Hepatocyte (in vitro differentiated cells): Measurements from ENCODE around the gene HSD17B8. TPM values are rescaled to one million over a fixed set of nuclear protein-coding genes. Genes with fewer than 3 reads are reported as not detected.
A peak's percentile ranks its signal among the peaks of the same experiment; 100 is the strongest.

Experiments
- DNase-seq: peaks from one replicate; pipeline ENCODE4 v3.0.0-alpha.2; 2016; ENCODE audit warnings: low spot score
- H2AFZ ChIP-seq: fragments of 200-600 bp; sonication (generic); 2 replicates; pipeline ENCODE4 v1.6.0; 2016; ENCODE audit warnings: antibody characterized with exemption, mild to moderate bottlenecking
- H3K27ac ChIP-seq: fragments of 200-600 bp; sonication (generic); 2 replicates; pipeline ENCODE4 v1.5.1; 2016; ENCODE audit warnings: mild to moderate bottlenecking
- H3K27me3 ChIP-seq: fragments of 200-600 bp; sonication (generic); 2 replicates; pipeline ENCODE4 v1.6.1; 2016
- H3K36me3 ChIP-seq: fragments of 200-600 bp; sonication (generic); replicated peaks from 2 replicates; pipeline ENCODE4 v1.5.1; 2016; ENCODE audit warnings: low read depth; ENCODE audit not compliant: insufficient read depth
- H3K4me1 ChIP-seq: fragments of 200-600 bp; sonication (generic); 2 replicates; pipeline ENCODE4 v1.5.1; 2016; ENCODE audit warnings: mild to moderate bottlenecking, moderate library complexity; ENCODE audit not compliant: insufficient read depth
- H3K4me2 ChIP-seq: fragments of 200-600 bp; sonication (generic); 2 replicates; pipeline ENCODE4 v1.6.0; 2016
- H3K4me3 ChIP-seq: fragments of 200-600 bp; sonication (generic); 2 replicates; pipeline ENCODE4 v1.5.1; 2016; ENCODE audit warnings: mild to moderate bottlenecking
- H3K79me2 ChIP-seq: fragments of 200-600 bp; sonication (generic); 2 replicates; pipeline ENCODE4 v1.6.0; 2017; ENCODE audit warnings: mild to moderate bottlenecking
- H3K9me2 ChIP-seq: fragments of 200-600 bp; sonication (generic); replicated peaks from 2 replicates; pipeline ENCODE4 v1.6.0; 2017; ENCODE audit warnings: mild to moderate bottlenecking; ENCODE audit not compliant: insufficient read depth
- H3K9me3 ChIP-seq: fragments of 200-600 bp; sonication (generic); 2 replicates; pipeline ENCODE4 v1.5.1; 2016; ENCODE audit warnings: low read depth, mild to moderate bottlenecking
- H4K20me1 ChIP-seq: fragments of 200-600 bp; sonication (generic); 2 replicates; pipeline ENCODE4 v1.6.0; 2016; ENCODE audit warnings: mild to moderate bottlenecking; ENCODE audit not compliant: insufficient read depth, poor library complexity, severe bottlenecking
- CTCF ChIP-seq: fragments of 200-600 bp; sonication (generic); IDR thresholded peaks from 2 replicates; pipeline ENCODE4 v1.5.1; 2016; ENCODE audit warnings: antibody characterized with exemption, mild to moderate bottlenecking; ENCODE audit not compliant: poor library complexity
- EZH2 ChIP-seq: fragments of 200-600 bp; sonication (generic); IDR thresholded peaks from 2 replicates; pipeline ENCODE4 v1.6.1; 2016; ENCODE audit warnings: antibody characterized with exemption, mild to moderate bottlenecking, borderline replicate concordance
- EZH2phosphoT487 ChIP-seq: fragments of 200-600 bp; sonication (generic); IDR thresholded peaks from one replicate; pipeline ENCODE4 v1.6.1; 2018; ENCODE audit warnings: antibody characterized with exemption, mild to moderate bottlenecking, low read depth, moderate library complexity; ENCODE audit not compliant: unreplicated experiment, severe bottlenecking
- WGBS: methylation state at CpG from one replicate; pipeline ENCODE4 v1.1.6; 2016; ENCODE audit warnings: low lambda C conversion rate; ENCODE audit errors: missing lambda C conversion rate; 5-methylcytosine and 5-hydroxymethylcytosine counted together
- polyA plus RNA-seq: library from polyadenylated mRNA; unstranded; fragments of >200 nt; fragmentation: Nextera tagmentation; extraction: Ambion mirVana; gene quantifications from 2 replicates; pipeline ENCODE4 v1.2.1, GENCODE V29; 2016
- total RNA-seq: library from RNA; depleted of rRNA; stranded (reverse); fragments of >200 nt; gene quantifications from 2 replicates; pipeline ENCODE4 v1.2.3, GENCODE V29; 2014

The HSD17B8 gene
- total and polyA plus RNA-seq, 2 experiments from 2014 or later: 6.0 to 12.9 TPM

- H2AFZ ChIP-seq: no peak overlapping the region
- peaks cover 5% of the 10 kb centered on the region for H3K27me3 ChIP-seq
- no peaks in the 10 kb centered on the region for H3K9me2 ChIP-seq
- H3K9me3 ChIP-seq: no peaks in the 10 kb centered on the region
- peaks cover 17% of the 10 kb centered on the region for H3K79me2 ChIP-seq
- 99% methylated on average over 10 of the region's 10 CpGs for WGBS
- H3K4me3 ChIP-seq: no peak overlapping the region
- peaks cover 32% of the 10 kb centered on the region for H3K4me1 ChIP-seq
- H3K4me2 ChIP-seq: no peak overlapping the region
- H3K27ac ChIP-seq: no peak overlapping the region
- DNase-seq: no peak
- no peaks in the 10 kb centered on the region for H3K36me3 ChIP-seq
- H4K20me1 ChIP-seq: no peaks in the 10 kb centered on the region
- TF ChIP-seq CTCF: no peak
- TF ChIP-seq EZH2: no peak
- TF ChIP-seq EZH2phosphoT487: no peak
Observed at GRCh38 chr6:33209856-33210255, 5.4 kb downstream of the HSD17B8 start.

GRCh38 chr6:33211136-33211535 lies 6.7 kb downstream of the HSD17B8 start:
- no peak overlapping the region for H3K4me2 ChIP-seq
- 90% methylated on average over 6 of the region's 17 CpGs for WGBS
- peaks cover 15% of the 10 kb centered on the region for H3K79me2 ChIP-seq
- peaks cover 27% of the 10 kb centered on the region for H3K4me1 ChIP-seq
- H3K36me3 ChIP-seq: no peaks in the 10 kb centered on the region
- TF ChIP-seq CTCF: no peak
- TF ChIP-seq EZH2phosphoT487: no peak
- TF ChIP-seq EZH2: no peak
- no peaks in the 10 kb centered on the region for H4K20me1 ChIP-seq
- no peak for DNase-seq
- no peak overlapping the region for H3K27ac ChIP-seq
- H3K9me3 ChIP-seq: no peaks in the 10 kb centered on the region
- H3K4me3 ChIP-seq: no peak overlapping the region
- H3K27me3 ChIP-seq: peaks cover 5% of the 10 kb centered on the region
- H2AFZ ChIP-seq: no peak overlapping the region
- H3K9me2 ChIP-seq: no peaks in the 10 kb centered on the region

DNA sequence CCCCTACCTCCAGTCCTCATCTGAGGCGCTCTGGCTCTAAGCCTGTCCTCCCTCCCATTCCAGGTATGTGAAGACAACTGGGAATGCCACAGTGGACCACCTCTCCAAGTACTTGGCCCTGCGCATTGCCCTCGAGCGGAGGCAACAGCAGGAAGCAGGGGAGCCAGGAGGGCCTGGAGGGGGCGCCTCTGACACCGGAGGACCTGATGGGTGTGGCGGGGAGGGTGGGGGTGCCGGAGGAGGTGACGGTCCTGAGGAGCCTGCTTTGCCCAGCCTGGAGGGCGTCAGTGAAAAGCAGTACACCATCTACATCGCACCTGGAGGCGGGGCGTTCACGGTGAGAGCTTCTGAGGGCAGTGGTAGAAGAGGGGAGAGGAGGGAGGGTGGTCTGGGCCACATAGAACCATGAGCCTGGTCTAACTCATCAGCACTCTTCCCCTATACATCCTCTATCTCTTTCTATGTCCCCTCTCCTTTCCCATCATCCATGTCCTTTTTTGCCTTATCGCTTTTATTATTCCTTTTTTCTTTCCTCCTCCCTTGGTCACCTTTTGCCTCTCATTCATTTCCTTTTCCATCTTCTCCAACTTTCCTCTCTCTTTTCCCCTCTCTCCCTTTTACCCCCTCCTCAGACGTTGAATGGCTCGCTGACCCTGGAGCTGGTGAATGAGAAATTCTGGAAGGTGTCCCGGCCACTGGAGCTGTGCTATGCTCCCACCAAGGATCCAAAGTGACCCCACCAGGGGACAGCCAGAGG lies 7.4 kb downstream of the HSD17B8 start:
- WGBS: 88% methylated on average over 12 of the region's 18 CpGs
- no peak overlapping the region for H3K27ac ChIP-seq
- H2AFZ ChIP-seq: no peak overlapping the region
- no peak for DNase-seq
- no peaks in the 10 kb centered on the region for H3K9me3 ChIP-seq
- no peak overlapping the region for H3K4me3 ChIP-seq
- H3K4me2 ChIP-seq: peak overlapping the region; percentile 95
- H3K79me2 ChIP-seq: peaks cover 10% of the 10 kb centered on the region
- H3K27me3 ChIP-seq: peaks cover 5% of the 10 kb centered on the region
- H3K4me1 ChIP-seq: peaks cover 23% of the 10 kb centered on the region
- TF ChIP-seq EZH2: no peak
- no peak for TF ChIP-seq CTCF
- no peak for TF ChIP-seq EZH2phosphoT487
- H4K20me1 ChIP-seq: no peaks in the 10 kb centered on the region
- H3K9me2 ChIP-seq: no peaks in the 10 kb centered on the region
- H3K36me3 ChIP-seq: no peaks in the 10 kb centered on the region

GRCh38 chr6:33212857-33213165 lies 8.4 kb downstream of the HSD17B8 start:
- Histone ChIP-seq H2AFZ (peak overlapping the region; percentile 10), H3K36me3 (no peaks in the 10 kb centered on the region), H3K4me1 (peaks cover 18% of the 10 kb centered on the region), H3K27ac (peak overlapping the region; percentile 8), H3K27me3 (peaks cover 5% of the 10 kb centered on the region), H3K9me2 (no peaks in the 10 kb centered on the region), H3K4me3 (peak overlapping the region; percentile 47), H3K79me2 (peaks cover 4% of the 10 kb centered on the region), H4K20me1 (no peaks in the 10 kb centered on the region), H3K9me3 (no peaks in the 10 kb centered on the region), H3K4me2 (peak overlapping the region; percentile 95)
- WGBS: 6% methylated on average over 6 of the region's 6 CpGs
- no peak for TF ChIP-seq EZH2phosphoT487
- no peak for DNase-seq
